Hematopoietic multipotent progenitor cell (in vitro differentiated cells): Measurements from ENCODE around the gene ZSWIM2. TPM values are rescaled to one million over a fixed set of nuclear protein-coding genes. Genes with fewer than 3 reads are reported as not detected.
"Not testable (repeated sequence)": the region's sequence is repeated elsewhere in the genome, so short reads cannot be mapped to it uniquely, and the experiment has no call there.

Experiments
- DNase-seq, 3 donors: peaks; one replicate each; pipeline ENCODE4 v3.0.0-alpha.2; 2011 to 2015; ENCODE audit warnings: low read depth in 2 of 3, low spot score in 2 of 3
- total RNA-seq: library from RNA; depleted of rRNA; stranded (reverse); fragments of >200 nt; gene quantifications from one replicate; pipeline ENCODE4 v1.2.3, GENCODE V29; 2012

ZSWIM2 gene
- total RNA-seq, 1 donor: not detected

DNA sequence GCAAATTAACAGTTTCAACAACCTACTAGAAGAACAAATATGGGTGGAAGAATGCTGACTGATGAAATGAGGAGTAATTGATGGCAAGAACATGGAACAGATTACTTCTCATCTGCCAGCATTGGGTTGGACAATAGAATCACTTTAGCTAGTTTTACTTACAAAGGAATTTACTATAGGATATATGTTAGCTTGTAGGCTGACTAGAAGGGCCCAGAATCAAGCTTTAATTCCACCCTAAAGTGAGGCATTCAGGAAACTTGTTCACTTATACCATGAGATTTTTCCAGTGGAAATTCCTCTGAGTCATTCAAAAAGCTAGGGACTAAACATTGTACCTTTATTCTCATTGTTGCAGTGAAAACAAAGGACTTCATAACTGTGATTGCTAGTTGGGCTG is 5.0 kb upstream of the ZSWIM2 start:
- no peak for DNase-seq

DNA sequence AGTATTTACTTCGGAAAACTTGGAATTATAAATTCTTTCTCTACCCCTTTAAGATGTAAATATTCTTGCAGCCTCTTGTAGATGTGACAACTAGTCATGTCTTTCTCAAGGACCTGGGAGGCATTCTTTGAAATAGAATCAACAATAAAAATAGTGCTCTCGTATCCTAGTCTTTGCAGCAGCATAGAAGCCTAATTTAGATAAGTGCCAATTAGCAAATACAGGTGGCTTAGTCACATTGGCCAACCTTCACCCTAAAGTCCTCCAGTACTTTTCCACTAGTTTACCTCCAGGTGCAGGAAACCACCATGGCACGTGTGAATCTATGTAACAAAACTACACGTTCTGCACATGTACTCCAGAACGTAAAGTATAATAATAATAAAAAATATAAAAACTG is 3.5 kb upstream of the ZSWIM2 start:
- DNase-seq: no peak

DNA sequence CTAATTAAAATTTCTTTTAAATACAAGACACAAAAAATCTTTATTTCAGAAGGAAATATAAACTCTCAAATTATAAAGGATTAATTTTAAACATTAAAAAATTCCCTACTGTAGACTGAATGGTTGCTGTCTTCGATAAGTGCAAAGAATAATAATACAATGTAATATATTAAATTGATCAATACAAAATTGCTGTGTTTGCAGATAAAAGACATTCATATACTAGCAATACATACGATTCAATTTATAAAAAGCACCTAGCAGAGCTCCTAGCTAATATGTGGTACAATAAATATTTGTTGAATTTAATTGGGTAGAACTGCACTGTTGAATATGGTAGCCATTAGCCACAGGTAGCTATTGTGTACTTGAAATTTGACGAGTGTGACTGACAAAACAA is 6.6 kb downstream of the ZSWIM2 start:
- no peak for DNase-seq

DNA sequence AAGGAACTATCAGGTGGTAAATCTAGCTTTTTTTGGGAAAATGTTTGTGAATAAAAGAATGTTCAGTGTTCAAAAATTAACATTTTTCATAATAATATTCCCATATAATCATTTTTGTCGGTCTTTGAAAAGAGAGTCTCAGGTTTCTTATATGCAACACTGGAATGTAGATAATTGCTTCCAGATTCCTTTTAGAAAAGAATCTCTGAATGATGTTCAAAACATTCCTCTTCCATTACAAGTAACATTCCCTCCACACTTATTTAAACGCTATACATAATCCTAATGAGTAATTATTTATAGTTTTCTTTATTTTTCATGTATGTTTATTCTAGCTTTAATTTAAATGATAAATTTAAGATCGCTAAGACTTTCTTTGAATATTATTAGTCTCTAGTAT is 7.0 kb downstream of the ZSWIM2 start:
- no peak for DNase-seq

DNA sequence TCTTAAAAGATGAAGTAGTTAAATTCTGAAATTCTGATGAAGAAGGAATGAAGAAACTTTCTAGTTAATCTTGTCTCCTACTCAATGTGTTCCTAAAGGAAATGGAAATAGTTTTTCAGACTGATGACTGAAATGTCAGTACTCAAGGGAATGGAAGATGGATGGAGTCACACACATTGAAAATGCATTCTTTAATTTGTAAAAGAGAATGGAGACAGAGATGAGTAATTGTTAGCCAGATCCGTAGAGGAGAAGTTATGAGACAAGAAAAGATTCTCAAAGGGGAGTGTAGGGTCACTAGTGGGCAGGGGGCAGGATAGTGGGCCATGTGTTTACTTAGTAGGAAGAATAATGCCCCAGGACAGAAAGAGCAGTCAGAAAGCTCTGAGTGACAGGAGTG is 13.3 kb downstream of the ZSWIM2 start:
- no peak for DNase-seq

DNA sequence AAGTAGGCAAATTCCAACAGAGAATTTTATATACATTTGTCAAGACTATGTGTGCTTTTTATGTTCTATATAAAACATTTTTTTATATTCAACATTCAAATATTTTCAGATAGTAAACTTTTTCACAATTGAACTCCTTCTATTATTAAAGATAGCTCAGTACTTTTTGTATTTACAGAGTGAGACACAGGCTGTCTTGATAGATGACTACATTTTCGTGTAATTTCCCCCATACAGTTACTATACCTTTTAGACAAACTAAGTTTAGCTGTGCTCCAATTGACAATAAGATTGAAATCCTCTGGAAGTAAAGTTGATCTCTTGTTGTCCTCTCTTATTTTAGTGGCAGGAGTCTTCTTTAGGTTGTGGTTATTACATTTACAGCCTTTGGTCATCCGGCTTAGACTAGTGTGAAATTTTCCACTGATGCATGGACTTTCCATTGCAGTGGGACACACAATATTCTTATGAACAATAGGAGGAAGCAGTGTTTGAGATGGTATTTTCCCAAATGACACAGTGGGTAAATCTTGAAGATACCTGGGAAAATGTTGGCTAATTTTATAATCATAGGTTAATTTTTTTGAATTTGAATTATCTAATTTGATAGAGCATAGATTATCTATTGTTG is 21.0 kb downstream of the ZSWIM2 start:
- DNase-seq: no peak

DNA sequence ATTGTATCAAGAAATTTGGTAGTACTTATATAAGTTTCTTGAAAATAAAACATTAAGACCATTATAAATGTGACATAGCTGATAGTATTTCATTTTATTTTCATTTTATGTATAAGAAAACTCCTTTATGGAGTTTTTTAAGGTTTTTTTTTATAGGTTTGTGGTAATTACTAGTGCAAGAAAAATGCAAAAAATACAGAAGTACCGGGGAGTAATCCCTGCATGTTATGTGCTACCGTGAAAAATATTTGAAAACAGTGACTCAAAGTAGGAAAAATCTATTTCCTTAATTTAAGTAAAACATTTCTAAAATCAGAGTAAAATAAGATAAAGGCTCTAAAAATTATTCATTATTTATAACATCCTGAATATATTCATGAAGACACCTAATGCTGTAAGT is 21.6 kb downstream of the ZSWIM2 start:
- no peak for DNase-seq

DNA sequence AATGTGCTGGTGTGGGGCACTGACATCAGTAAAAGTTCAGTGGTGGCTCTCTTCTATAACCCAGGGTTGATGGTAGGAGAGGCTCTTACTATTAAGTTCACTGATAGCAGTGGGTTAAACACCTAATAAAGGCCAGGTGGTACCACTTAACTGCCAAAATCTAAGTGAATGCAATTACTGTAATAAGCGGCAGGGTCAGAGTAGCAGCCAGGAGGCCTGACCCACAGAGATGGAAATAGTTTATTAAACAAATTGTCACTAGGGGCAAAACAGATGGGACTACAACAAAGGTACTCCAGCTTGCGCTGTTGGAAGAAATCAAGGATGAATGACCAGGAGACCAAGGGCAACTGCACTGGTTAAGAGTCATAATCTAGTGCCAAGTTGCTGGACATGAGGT is 26.6 kb downstream of the ZSWIM2 start:
- no peak for DNase-seq

DNA sequence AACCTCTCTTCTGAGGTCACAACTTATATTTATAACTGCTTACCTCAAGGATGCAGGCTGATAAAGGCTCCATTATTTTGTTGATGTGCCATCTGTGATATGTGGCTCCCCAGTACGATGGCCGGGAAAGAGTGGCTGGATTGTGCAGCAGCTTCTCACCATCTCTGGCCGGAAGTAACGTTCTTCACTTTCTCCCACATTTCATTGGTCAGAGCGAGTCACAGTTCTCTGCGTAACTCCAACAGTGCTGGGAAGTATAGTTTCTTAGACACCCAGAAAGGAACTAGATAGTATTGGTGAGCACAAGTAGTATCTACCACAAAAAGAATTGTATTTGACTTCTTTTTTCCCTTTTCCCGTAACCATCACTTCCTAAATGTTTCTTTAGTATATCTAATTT is 28.7 kb downstream of the ZSWIM2 start:
- no peak for DNase-seq

DNA sequence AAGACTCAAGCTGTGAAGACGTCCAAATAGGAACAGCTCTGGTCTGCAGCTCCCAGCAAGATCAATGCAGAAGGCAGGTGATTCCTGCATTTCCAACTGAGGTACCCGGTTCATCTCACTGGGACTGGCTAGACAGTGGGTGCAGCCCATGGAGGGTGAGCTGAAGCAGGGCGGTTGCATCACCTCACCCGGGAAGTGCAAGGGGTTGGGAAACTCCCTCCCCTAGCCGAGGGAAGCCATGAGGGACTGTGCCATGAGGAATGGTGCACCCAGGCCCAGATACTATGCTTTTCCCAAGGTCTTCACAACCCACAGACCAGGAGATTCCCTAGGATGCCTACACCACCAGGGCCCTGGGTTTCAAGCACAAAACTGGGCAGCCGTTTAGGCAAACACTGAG is 37.2 kb downstream of the ZSWIM2 start:
- not testable (repeated sequence) for DNase-seq

DNA sequence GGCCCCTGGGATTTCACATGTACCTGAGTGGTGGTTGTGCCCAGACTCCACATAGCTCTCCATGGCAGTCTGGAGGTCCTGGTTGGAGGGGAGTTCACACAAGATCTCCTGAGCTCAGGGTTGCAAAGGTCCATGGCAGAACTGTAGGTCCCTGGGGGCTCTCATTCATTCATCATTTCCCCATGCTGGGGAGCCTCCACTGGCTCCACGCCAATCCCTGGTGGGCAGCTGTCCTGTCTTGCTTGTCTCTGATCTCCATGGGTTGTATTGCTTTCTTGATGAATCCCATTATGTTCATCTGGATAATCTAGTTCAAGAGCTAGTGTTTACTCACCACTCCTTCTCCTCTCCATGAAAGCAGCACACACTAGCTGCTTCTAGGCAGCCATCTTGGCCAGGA is 42.4 kb downstream of the ZSWIM2 start:
- no peak for DNase-seq

DNA sequence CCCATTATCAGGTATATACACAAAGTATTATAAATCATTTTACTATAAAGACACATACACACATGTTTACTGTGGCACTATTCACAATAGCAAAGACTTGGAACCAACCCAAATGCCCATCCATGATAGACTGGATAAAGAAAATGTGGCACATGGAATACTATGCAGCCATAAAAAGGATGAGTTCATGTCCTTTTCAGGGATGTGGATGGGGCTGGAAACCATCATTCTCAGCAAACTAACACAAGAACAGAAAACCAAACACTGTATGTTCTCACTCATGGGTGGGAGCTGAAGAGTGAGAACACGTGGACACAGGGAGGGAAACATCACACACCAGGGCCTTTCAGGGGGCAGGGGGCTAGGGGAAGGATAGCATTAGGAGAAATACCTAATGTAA is 50.4 kb downstream of the ZSWIM2 start:
- not testable (repeated sequence) for DNase-seq

DNA sequence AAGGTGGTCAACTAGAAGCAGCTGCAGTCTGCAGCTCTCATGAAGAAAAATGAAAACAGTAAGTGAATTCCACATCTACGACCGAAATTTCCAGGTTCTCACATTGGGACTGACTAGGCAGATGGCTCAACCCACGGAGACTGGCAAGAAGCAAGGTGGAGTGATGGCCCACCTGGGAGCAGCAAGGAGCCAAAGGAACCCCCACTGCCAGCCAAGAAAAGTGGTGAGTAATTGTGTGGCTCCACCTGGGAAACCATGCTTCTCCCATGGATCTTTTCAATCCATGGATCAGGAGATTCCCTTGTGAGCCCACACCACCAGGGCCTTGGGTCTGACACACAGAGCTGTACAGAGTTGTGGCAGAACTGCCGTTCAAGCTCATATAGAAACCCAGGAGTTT is 64.0 kb downstream of the ZSWIM2 start:
- DNase-seq: no peak

DNA sequence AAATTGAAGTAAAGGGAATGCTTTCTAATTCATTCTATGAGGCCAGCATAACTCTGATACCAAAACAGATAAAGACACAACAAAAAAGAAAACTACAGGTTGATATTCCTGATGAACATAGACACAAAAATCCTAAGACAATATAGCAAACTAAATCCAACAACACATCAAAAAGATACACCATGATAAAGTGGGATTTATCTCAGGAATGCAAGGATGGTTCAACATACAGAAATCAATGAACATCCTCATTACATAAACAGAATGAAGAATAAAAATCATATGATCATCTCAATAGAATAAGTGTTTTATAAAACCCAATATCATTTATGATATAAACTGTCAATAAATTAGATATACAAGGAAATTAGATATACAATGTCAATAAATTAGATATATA is 65.7 kb downstream of the ZSWIM2 start:
- no peak for DNase-seq

DNA sequence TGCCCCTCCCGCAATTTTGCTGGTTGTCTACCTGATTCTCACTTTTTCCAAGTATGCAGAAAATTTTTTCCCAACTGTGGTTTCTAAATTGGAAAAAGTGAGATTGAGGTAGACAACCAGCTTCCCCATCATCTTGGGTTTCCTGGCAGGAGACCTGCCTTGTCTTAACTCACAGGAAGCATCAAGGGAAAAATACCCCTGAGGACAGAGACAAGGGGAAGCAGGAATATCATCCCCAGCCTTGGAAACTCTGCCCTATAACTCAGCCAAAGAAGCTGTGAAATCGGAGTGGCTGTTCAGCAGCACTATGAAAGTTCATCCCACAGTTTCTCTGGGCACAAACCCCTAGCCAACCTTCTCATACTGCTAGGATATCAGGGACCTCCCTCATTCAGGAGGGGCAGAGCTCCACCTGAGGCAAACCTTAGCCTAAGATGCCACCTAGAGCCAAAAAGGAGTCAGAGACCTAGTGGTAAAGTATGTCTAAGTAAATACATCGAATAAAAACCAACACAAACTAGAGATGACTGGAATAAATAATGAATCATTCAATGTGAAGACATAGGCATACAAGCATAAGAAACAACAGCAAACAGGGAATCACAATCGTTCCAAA is 68.2 kb downstream of the ZSWIM2 start:
- peak in 1 of 3 donors; percentile 12 for DNase-seq

Other genes with a start within 250 kb of the ZSWIM2 start
- 6.7 TPM for gene FAM171B, start 155.1 kb downstream of the ZSWIM2 start, total RNA-seq